ENCODE data around the gene NAA25.

GRCh38 chr12:112091563-112091962, 17.0 kb downstream of the NAA25 start:
- TF ChIP-seq, protein P1, sequence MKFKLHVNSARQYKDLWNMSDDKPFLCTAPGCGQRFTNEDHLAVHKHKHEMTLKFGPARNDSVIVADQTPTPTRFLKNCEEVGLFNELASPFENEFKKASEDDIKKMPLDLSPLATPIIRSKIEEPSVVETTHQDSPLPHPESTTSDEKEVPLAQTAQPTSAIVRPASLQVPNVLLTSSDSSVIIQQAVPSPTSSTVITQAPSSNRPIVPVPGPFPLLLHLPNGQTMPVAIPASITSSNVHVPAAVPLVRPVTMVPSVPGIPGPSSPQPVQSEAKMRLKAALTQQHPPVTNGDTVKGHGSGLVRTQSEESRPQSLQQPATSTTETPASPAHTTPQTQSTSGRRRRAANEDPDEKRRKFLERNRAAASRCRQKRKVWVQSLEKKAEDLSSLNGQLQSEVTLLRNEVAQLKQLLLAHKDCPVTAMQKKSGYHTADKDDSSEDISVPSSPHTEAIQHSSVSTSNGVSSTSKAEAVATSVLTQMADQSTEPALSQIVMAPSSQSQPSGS (CRISPR knock-in tag; IDR thresholded peaks at IDR 0.05), result no peak
- no peak for TF ChIP-seq THAP7 (CRISPR knock-in tag; IDR thresholded peaks at IDR 0.05)
- no peak for TF ChIP-seq CREB1 (IDR thresholded peaks at IDR 0.05)
- TF ChIP-seq CREB1 (CRISPR knock-in tag; IDR thresholded peaks at IDR 0.05), result no peak
- TF ChIP-seq, protein P2, sequence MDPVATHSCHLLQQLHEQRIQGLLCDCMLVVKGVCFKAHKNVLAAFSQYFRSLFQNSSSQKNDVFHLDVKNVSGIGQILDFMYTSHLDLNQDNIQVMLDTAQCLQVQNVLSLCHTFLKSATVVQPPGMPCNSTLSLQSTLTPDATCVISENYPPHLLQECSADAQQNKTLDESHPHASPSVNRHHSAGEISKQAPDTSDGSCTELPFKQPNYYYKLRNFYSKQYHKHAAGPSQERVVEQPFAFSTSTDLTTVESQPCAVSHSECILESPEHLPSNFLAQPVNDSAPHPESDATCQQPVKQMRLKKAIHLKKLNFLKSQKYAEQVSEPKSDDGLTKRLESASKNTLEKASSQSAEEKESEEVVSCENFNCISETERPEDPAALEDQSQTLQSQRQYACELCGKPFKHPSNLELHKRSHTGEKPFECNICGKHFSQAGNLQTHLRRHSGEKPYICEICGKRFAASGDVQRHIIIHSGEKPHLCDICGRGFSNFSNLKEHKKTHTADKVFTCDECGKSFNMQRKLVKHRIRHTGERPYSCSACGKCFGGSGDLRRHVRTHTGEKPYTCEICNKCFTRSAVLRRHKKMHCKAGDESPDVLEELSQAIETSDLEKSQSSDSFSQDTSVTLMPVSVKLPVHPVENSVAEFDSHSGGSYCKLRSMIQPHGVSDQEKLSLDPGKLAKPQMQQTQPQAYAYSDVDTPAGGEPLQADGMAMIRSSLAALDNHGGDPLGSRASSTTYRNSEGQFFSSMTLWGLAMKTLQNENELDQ (CRISPR knock-in tag; IDR thresholded peaks at IDR 0.05; ENCODE audit: borderline replicate concordance), result no peak
- no peak for TF ChIP-seq ZNF224 (CRISPR knock-in tag; IDR thresholded peaks at IDR 0.05)
- TF ChIP-seq, protein P3, sequence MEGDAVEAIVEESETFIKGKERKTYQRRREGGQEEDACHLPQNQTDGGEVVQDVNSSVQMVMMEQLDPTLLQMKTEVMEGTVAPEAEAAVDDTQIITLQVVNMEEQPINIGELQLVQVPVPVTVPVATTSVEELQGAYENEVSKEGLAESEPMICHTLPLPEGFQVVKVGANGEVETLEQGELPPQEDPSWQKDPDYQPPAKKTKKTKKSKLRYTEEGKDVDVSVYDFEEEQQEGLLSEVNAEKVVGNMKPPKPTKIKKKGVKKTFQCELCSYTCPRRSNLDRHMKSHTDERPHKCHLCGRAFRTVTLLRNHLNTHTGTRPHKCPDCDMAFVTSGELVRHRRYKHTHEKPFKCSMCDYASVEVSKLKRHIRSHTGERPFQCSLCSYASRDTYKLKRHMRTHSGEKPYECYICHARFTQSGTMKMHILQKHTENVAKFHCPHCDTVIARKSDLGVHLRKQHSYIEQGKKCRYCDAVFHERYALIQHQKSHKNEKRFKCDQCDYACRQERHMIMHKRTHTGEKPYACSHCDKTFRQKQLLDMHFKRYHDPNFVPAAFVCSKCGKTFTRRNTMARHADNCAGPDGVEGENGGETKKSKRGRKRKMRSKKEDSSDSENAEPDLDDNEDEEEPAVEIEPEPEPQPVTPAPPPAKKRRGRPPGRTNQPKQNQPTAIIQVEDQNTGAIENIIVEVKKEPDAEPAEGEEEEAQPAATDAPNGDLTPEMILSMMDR (IDR thresholded peaks at IDR 0.05 in 2 of 3, conservative IDR thresholded peaks at IDR 0.05 in 1 of 3; ENCODE audit: insufficient read depth in 2 of 3, low read depth in 1 of 3, low read length in 3 of 3), result no peak
- no peak for TF ChIP-seq CEBPZ (IDR thresholded peaks at IDR 0.05; ENCODE audit: borderline replicate concordance, low read depth, low read length)
- no peak for TF ChIP-seq NCOR1 (IDR thresholded peaks at IDR 0.05)
